ENCODE results near the gene SPIN1.
A peak's percentile ranks its signal among the peaks of the same experiment; 100 is the strongest.
"Not testable (repeated sequence)": the region's sequence is repeated elsewhere in the genome, so short reads cannot be mapped to it uniquely, and the experiment has no call there.

The SPIN1 gene

DNA sequence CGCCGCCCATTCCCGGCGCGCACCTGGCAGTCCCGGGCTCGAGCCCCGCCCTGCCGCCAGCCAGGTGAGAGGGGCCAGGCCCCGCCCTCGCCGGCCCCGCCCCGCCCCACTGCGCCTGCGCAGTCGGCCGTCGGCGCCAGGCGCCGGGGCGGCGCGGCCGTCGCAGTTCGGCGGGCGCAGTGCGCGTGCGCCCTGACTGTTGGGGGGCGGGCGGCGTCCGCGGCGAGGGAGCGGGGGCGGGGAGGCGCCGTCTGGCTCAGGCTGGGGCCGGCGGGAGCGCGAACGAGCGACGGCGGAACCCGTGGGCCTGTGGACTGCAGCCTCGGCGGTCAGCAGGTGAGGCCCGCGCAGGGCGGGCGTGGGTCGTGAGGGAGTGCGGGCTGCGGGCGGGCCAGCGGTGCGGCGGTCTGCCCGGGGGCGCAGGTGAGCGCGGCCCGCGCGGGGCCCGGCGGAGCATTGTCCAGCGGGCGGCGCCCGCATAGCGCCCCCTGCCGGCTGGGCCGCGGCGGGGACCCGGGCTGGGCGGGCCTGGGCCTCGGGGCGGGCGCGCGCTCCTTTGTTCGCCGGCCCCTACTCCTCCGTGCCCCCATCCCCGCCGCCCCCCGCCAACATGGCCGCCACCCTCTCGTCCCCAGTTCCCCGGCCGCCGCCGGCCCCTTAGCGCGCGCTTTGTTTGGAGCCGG is at the start of gene SPIN1:
Gene SPIN1 (plus strand): TSS at position 242 of the 683 bp plus-strand sequence. CDS start 38,096 bp downstream, outside the sequence.
- peak in 52 of 56 donors; percentile 12 to 88 (median 70) for DNase-seq

DNA sequence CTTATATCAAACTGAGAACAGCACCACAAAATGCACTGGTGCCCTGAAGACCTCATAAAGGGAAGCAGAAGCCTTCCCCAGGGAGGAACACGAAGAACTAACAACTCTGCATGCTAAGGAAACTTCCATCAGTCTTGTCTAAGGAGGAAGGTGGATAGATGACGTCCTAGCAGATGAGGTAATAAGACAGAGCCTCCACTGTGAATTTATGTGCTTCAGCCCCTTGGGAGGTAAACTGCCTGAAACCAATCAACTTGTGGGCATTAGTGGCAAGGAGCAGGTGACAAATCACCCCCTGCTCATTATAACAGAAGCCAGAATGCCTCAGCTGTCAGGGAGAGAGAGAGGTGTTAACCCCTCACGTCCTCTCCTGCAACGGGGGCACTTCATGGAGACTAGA is 48.9 kb upstream of the SPIN1 start:
- no peak for DNase-seq

DNA sequence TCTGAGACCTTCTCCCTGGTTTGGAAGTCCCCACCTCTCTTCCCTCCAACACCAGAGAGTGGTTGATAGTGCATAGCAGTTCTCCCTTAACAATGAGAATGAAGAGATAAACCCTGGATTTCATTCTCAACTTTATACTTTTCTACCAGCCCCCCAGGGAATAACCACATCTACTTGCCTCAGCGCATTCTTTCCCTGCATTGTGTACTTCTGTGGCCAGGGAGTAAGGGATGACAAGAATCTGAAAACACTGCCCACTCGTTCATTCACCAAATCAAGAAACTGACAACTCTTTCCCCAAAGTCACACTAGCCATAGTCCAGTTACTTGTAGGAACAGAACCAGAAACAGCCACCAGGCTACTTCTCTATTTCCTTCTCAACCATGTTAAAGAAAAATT is 46.0 kb upstream of the SPIN1 start:
- DNase-seq = no peak

DNA sequence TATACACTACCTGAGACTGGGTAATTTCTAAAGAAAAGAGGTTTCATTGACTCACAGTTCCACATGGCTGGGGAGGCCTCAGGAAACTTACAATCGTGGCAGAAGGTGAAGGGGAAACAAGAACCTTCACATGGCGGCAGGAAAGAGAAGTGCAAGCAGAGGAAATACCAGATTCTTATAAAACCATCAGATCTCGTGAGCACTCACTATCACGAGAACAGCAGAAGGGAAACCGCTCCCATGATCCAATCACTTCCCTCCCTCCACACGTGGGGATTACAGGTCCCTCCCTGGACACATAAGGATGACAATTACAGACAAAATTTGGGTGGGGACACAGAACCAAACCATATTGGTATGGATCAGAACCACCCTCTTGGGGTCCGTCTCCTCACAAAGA is 44.2 kb upstream of the SPIN1 start:
- no peak for DNase-seq

DNA sequence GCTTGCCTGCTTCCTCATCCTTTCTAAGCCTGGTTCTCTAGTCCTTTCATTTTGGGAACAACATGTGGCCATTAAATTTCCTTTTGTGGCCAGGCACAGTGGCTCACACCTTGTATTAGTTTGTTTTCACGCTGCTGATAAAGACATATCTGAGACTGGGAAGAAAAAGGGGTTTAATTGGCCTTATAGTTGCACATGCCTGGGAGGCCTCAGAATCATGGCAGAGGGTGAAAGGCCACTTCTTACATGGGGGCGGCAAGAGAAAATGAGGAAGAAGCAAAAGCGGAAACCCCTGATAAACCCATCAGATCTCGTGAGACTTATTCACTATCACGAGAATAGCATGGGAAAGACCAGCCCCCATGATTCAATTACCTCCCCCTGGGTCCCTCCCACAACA is 37.9 kb upstream of the SPIN1 start:
- DNase-seq = not testable (repeated sequence)

DNA sequence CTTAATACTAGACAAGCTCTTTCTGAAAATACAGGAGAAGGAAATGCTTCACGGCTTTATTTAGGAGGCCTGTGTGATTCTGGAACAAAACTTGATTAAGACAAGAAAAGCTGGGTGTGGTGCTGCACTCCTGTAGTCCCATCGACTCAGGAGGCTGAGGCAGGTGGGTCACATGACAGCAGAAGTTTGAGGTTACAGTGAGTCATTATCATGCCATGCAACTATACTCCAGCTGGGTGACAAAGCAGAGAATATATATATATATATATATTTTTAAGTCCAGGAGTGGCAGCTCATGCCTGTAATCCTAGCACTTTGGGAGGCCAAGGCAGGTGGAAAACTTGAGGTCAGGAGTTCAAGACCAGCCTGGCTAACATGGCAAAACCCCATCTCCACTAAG is 33.1 kb upstream of the SPIN1 start:
- DNase-seq = no peak

DNA sequence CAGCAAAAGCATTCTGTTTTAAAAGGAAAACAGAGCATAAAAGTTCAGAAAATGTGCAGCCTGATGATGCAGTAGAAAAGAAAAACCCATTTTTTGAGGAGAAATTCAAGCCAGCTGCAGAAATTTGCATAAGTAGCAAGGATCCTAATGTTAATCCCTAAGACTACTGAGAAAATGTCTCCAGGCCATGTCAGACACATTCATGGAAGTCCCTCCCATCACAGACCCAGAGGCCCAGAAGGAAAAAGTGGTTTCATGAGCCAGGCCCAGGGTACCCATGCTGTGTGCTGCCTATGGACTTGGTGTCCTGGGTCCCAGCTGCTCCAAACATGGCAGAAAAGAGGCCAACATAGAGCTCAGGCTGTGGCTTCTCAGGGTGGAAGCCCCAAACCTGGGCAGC is 31.0 kb upstream of the SPIN1 start:
- DNase-seq = not testable (repeated sequence)

DNA sequence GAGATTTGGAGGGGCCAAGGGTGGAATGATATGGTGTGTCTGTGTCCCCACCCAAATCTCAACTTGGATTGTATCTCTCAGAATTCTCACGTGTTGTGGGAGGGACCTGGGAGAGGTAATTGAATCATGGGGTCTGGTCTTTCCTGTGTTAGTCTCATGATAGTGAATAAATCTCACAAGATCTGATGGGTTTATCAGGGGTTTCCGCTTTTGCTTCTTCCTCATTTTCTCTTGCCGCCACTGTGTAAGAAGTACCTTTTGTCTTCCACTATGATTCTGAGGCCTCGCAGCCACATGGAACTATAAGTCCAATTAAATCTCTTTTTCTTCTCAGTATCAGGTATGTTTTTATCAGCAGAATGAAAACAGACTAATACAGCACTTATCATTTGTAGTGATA is 29.5 kb upstream of the SPIN1 start:
- no peak for DNase-seq

DNA sequence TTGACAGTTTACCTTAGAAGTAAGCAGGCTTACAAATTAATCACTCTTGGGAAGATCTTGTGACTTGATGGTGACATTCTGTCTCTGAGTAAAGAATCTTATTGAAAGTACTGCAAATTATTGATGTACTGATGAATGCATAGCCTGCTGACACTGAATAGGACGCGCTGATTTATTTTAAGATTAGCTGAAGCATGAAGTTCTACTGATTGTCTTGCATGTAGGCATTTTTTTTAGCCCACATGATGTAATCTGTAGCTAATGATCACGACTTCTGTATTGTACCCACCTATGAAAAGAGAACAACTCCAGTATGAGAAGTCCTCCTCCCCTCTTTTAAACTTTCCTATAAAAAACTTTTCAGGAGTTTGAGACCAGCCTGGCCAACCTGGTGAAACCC is 28.3 kb upstream of the SPIN1 start:
- no peak for DNase-seq

DNA sequence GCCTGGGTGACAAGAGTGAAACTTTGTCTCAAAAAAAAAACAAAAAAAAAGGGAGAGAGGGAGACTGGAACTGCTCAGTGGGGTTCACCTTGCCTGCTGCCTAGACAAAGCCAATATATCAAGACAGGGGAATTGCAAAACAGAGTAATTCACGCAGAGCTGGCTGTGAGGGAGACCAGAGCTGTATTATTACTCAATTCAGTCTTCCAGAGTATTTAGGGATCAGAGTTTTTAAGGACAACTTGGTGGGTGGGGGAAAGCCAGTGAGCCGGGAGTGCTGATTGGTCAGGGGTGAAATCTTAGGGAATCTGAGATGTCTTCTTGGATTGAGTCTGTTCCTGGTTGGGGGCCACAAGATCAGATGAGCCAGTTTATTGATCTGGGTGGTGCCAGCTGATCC is 25.6 kb upstream of the SPIN1 start:
- no peak for DNase-seq

DNA sequence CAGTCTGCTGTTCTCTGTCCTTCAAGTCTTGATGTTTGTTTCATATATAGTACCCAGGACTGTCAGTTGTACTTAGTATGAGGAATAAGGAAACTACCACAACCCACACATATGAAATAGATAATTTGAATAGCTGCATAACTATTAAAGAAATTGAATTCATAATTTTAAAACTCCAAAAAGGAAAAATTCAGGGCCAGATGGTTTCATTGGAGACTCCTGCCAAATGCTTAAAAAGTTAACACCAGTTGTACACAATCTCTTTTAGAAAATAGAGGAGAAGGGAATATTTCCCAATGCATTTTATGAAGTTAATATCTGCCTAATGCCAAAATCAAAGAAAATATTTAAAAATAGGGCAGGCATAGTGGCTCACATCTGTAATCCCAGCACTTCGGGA is 24.6 kb upstream of the SPIN1 start:
- DNase-seq = no peak

DNA sequence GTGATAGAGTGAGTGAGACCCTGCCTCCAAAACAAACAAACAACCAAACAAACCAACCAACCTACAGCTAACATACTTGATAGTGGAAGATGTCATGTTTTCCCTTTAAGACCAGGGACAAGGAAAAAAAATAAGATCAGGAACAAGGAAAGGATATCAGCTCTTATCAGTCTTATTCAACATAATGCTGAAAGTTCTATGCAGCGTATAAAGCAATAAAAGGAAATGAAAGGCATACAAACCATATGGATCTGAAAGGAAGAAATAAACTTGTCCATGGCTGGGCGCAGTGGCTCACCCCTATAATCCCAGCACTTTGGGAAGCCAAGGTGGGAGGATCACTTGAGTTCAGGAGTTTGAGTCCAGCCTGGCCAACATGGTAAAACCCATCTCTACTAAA is 23.5 kb upstream of the SPIN1 start:
- DNase-seq = no peak

DNA sequence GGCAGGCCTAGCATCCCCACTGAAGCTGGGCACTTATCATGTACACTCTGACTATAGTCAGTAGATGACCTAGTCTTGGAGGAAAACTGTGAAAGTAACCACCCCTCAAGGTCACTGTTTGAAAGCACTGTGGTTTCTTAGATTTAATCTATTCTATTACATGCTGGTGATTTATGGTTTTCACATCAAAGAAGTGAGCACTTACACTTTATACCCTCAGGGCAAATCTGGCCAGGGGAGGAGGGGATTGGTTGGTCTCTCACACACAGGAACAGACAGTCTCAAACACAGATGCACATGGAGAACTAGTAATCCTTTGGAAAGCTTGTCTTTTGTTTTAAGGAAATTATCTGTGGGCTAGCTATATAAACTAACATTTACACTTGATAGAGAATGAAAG is 17.9 kb upstream of the SPIN1 start:
- DNase-seq = no peak

DNA sequence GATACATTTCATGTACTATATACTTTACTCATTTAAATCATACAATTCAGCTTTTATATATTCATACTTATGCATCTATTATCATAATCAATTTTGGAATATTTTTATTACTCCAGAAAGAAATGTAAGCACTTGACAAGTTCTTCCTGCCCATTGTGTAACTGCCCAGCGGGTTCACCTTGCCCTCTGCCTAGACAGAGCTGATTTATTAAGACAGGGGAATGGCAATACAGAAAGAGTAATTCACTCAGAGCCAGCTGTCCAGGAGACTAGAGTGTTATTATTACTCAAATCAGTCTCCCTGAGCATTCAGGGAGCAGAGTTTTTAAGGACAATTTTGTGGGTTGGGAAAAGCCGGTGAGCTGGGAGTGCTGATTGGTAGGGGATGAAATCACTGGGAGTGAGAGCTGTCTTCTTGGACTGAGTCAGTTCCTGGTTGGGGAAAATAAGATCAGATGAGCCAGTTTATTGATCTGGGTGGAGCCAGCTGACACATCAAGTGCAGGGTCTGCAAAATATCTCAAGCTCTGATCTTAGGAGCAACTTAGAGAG is 16.1 kb upstream of the SPIN1 start:
- DNase-seq = no peak

DNA sequence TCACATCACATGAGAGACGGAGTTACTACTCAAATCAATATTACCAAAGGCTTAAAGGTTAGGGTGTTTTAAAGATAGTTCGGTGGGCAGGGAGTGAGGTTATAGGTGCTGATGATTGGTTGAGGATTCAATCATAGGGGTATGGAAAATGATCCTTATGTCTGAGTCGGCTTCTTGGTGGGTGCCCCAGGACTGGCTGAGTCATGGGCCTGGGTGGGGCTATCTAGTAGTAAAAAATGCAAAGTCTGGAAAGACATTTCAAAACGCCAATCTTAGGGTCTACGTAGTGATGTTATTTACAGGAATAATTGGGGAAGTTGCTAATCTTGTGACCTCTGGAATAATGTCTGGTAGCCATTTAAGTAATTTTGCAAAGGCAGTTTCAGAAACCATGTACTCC is 15.2 kb upstream of the SPIN1 start:
- no peak for DNase-seq

DNA sequence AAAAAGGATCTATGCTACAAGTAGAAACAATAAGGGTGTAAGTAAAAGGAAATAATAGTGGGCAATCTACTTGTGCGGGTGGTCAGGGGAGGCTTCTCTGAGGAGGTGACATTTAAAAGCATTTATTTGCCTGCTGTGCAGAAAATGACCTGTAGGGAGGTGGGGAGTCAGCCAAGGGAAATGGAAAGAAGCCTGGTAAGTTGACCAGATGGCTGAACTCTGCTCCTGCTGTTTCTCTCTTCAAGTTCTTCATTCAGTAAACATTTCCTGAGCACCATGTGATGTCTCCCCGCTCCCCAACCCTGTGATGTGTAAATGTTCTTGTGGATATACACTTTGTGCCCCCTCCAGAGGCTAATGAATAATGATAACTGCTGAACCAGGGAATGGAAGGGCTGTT is 9.9 kb upstream of the SPIN1 start:
- no peak for DNase-seq

DNA sequence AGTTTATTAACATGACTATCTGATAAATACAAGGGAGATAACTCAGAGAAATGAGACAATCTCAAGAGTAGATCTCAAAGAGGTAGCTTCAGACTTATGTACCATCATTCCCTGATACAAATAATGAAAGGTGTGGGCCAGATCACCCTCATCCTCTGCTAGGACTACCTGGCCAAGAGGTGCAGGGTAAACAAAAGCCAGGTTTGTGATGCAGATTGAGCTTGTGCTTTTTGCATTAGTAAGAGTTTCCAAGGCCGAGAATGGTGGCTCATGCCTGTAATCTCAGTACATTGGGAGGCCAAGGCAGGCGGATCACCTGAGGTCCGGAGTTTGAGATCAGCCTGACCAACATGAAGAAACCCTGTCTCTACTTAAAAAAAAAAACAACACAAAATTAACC is 8.9 kb upstream of the SPIN1 start:
- no peak for DNase-seq

DNA sequence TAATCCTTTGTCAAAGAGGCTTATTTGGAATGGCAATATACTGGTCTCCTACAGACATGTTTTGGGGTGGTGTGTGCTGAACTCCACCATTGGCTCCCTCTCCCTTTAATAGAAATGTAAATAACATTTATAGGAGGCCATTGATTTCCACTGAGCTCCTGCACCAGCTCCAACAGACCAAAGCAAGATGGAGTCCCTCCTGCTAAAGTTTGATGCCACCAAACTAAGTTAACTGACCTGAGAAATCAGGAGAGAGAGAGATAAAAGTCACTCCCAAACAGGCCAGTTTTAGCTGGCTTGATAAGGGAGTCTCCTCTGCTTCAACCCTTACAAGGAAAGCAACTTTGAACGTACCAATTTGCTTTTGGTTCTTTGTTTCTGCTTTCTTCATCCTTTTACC is 8.1 kb upstream of the SPIN1 start:
- no peak for DNase-seq

DNA sequence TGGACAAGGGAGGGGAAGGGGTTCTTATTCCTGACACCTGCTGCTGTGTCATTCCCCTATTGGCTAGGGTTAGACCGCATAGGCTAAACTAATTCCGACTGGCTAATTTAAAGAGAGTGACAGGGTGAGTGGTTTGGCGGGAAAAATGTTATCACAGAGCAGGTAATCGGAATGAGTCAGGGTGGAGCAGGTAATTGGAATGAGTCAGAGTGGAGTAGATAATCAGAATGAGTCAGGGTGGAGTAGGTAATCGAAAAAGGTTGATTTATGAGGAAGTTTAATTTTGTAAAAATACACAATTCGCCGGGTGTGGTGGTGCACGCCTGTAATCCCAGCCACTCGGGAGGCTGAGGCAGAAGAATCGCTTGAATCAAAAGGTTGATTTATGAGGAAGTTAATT is 6.9 kb upstream of the SPIN1 start:
- DNase-seq = not testable (repeated sequence)

DNA sequence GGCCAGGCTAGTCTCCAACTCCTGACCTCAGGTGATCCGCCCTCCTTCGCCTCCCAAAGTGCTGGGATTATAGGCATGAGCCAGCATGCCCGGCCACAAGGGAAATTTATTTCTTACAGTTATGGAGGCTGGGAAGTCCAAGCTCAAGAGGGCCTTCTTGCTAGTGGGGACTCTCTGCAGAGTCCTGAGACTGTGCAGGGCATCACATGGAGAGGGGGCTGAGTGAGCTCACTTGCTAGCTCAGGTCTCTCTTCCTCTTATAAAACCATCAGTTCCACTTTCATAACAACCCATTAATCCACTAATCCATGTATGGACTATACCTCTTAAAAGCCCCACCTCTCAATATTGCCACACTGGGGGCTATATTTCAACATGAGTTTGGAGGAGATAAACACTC is 5.1 kb upstream of the SPIN1 start:
- no peak for DNase-seq

DNA sequence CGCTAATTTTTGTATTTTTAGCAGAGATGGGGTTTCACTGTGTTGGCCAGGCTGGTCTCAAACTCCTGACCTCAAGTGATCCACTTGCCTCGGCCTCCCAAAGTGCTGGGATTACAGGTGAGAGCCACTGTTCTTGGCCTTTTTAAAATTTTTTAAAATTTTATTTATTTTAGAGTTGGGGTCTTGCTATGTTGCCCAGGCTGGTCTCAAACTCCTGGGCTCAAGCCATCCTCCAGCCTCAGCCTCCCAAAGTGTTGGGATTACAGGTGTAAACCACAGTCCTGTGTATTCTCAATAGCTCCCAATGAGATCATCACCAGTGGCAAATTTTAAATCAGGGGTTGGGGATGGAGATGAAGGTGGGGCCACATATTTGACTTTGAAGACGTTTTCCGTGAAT is 2.1 kb upstream of the SPIN1 start:
- DNase-seq = not testable (repeated sequence)

DNA sequence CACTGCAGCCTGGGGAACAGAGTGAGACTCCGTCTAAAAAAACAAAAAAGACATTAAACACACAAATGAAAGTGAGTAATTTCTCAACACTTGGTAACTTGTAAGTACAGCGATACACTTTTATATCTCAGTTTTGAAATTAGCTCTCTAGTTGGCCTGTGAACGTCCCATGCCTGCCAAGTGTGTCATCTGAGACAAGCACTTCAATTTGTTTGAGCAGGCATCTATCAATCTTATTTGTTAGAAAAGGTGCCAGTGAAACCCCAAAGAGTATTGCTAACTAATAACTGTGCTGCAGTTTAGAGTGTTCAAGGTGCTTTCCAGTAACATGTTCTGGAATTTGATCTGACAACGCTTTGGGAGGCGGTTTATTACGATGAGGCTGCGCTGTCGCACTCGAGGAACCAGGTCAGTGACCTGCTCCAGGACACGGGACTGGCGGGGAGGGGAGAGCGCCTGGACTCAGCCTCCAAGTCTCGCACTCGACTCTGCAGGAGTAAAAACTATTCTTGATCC is 1.1 kb upstream of the SPIN1 start:
- peak in 9 of 56 donors; percentile 31 to 65 (median 42) for DNase-seq

DNA sequence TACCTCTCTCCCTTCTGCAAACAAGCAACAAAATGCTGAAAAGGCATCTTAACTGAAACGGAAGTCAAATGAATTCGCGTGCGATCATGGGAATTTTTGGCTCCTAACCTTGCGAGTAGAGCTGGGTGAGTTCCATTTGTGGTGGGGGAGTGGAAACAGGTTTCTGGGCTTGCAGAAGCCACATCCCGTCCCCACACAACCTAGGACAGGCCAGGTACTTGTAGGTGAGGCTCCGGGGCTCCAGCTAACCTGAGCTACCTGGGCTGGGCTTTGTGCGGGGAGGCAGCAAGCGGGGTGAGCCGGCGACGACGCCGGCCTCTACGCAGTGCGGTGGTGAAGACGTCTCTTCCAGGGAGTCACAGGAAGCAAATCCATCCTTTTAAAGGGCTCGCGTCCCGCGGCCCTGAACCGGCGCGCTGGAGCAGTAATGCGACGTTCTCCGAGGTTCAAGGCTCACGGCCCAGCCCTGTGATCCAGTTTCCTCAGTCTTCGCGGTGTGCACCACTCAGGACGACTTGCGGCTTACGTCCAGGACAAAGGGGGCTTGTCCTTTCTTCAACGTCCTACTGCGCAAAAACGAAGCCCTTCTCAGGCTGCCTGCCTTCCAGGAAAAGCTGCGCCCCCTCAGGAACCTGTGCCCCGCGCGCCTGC is 567 bp upstream of the SPIN1 start:
- DNase-seq = peak in 51 of 56 donors; percentile 10 to 81 (median 55)

Measured in nucleus accumbens (tissue), 56 donors.